Measurements from ENCODE around the gene NIM1K.
"Not testable (repeated sequence)": the region's sequence is repeated elsewhere in the genome, so short reads cannot be mapped to it uniquely, and the experiment has no call there.

NIM1K gene

GRCh38 chr5:43231977-43232376 lies 40.0 kb downstream of the NIM1K start:
- DNase-seq: no peak

- DNase-seq: no peak
These were observed 41.2 kb downstream of the NIM1K start for GRCh38 chr5:43232943-43233833.

- DNase-seq: no peak
These were observed 41.9 kb downstream of the NIM1K start for GRCh38 chr5:43233946-43234345.

- DNase-seq: no peak
These were observed 44.8 kb downstream of the NIM1K start for GRCh38 chr5:43236653-43237355.

- no peak for DNase-seq
These were observed 50.2 kb downstream of the NIM1K start for GRCh38 chr5:43242196-43242595.

GRCh38 chr5:43243270-43243669 lies 51.2 kb downstream of the NIM1K start:
- DNase-seq: no peak

- no peak for DNase-seq
These were observed 53.0 kb downstream of the NIM1K start for GRCh38 chr5:43244823-43245565.

- DNase-seq: no peak
These were observed 53.8 kb downstream of the NIM1K start for GRCh38 chr5:43245724-43246385.

- DNase-seq: no peak
These were observed 59.7 kb downstream of the NIM1K start for GRCh38 chr5:43251754-43252153.

GRCh38 chr5:43255704-43256103 lies 63.7 kb downstream of the NIM1K start:
- no peak for DNase-seq

- no peak for DNase-seq
These were observed 64.4 kb downstream of the NIM1K start for GRCh38 chr5:43256261-43256966.

GRCh38 chr5:43258116-43258515 lies 66.1 kb downstream of the NIM1K start:
- no peak for DNase-seq

- not testable (repeated sequence) for DNase-seq
These were observed 70.2 kb downstream of the NIM1K start for GRCh38 chr5:43262269-43262668.

GRCh38 chr5:43268188-43268820 lies 76.3 kb downstream of the NIM1K start:
- no peak for DNase-seq

- DNase-seq: no peak
These were observed 78.6 kb downstream of the NIM1K start for GRCh38 chr5:43270645-43271044.

GRCh38 chr5:43273552-43273951 lies 81.5 kb downstream of the NIM1K start:
- DNase-seq: no peak

- no peak for DNase-seq
These were observed 82.5 kb downstream of the NIM1K start for GRCh38 chr5:43274435-43275114.

- DNase-seq: no peak
These were observed 83.4 kb downstream of the NIM1K start for GRCh38 chr5:43275391-43275790.

GRCh38 chr5:43279548-43280274 lies 87.7 kb downstream of the NIM1K start:
- DNase-seq: no peak
